ENCODE measurements around the gene KRTDAP.

The KRTDAP gene

GRCh38 chr19:35519291-35519690 is 29.0 kb upstream of the KRTDAP start:
- no peak for ATAC-seq
- H3K27me3 Mint-ChIP-seq: peaks cover 12% of the 10 kb centered on the region
- H3K4me1 Mint-ChIP-seq: no peaks in the 10 kb centered on the region
- H3K4me3 Mint-ChIP-seq: no peak overlapping the region
- no peaks in the 10 kb centered on the region for H3K9me3 Mint-ChIP-seq
- no peak for DNase-seq
- H3K27ac Mint-ChIP-seq: no peak overlapping the region

GRCh38 chr19:35518313-35518712 is 28.0 kb upstream of the KRTDAP start:
- no peak overlapping the region for H3K27ac Mint-ChIP-seq
- H3K4me1 Mint-ChIP-seq: no peaks in the 10 kb centered on the region
- no peak for ATAC-seq
- peaks cover 22% of the 10 kb centered on the region for H3K27me3 Mint-ChIP-seq
- no peak overlapping the region for H3K4me3 Mint-ChIP-seq
- H3K9me3 Mint-ChIP-seq: no peaks in the 10 kb centered on the region
- DNase-seq: no peak

DNA sequence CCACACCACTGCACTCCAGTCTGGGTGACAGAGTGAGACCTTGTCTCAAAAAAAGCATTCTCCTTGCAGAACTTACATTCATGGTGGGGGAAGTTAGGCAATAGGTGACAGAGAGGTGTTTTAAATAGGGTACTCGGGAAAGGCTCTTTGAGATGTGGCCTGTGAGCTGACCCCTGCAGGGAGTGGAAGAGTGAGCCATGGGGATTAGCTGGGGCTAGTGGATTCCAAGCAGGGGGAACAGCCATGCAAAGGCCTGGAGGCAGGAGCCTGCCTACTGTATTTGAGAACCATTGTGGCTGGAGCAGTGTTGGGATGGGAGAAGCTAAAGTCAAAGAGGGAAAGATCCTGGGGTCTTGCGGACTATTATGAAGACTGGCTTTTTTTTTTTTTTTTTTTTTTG is 27.1 kb upstream of the KRTDAP start:
- no peak for DNase-seq
- H3K9me3 Mint-ChIP-seq: no peaks in the 10 kb centered on the region

DNA sequence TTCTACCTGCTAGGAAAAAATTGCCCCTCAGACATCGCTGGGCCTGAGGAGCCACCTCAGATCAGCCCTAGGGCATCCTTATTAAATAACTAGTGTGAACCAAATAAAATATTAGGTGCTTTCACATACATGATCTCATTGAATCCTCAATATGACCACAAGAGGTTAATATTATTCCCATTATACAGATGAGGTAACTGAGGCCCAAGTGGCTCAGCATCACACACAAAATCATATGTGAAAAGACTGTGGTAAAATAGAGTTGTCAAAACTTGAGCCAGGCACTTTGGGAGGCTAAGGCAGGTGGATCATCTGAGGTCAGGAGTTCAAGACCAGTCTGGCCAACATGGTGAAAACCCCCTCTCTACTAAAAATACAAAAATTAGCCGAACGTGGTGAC is 26.0 kb upstream of the KRTDAP start:
- Mint-ChIP-seq H3K9me3 (no peaks in the 10 kb centered on the region), H3K27ac (no peak overlapping the region), H3K4me1 (peaks cover 2% of the 10 kb centered on the region), H3K27me3 (peaks cover 42% of the 10 kb centered on the region), H3K4me3 (no peak overlapping the region)
- DNase-seq: no peak
- no peak for ATAC-seq

More for the DNA sequence above, 27.1 kb upstream of the KRTDAP start:
- no peak for ATAC-seq
- peaks cover 32% of the 10 kb centered on the region for H3K27me3 Mint-ChIP-seq
- H3K27ac Mint-ChIP-seq: no peak overlapping the region
- H3K4me1 Mint-ChIP-seq: no peaks in the 10 kb centered on the region
- no peak overlapping the region for H3K4me3 Mint-ChIP-seq

GRCh38 chr19:35514282-35514809 is 24.1 kb upstream of the KRTDAP start:
- DNase-seq (no peak), ATAC-seq (no peak)
- Mint-ChIP-seq H3K9me3 (no peaks in the 10 kb centered on the region), H3K27ac (no peak overlapping the region), H3K4me1 (peaks cover 22% of the 10 kb centered on the region), H3K27me3 (peaks cover 56% of the 10 kb centered on the region), H3K4me3 (no peak overlapping the region)

DNA sequence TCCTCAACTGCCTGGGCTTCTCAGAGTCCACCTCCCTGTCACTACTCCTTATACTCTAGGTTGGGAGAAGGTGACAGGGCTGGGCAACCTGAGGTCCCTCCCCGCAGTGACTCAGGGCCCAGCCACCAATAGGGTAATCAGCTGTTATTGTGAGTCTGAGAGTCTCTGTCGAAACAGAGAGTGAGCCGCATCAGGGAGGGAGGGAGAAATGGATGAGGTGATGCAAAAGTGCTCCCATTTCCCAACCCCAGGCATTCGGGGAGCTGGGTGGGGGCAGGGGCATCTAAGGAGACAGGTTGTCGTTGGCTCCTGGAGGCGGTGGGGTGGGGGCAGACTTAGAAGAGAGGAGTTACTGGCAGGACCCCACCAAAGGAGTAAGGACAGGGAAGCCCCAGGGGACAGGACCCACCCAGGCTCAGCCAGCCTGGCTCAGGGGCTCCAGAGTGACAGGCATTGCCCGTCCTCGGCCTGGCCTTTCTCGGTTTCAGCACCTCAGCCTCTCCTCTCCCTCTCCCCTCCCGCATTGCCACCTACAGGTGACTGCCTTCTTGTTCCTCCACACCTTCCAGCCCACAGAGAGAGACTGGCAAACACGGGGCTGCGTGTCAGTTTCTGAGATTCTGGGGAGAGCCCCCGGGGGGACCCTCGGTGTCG is 23.5 kb upstream of the KRTDAP start, which contains the start of gene DMKN:
Gene DMKN (minus strand): TSS at position 22 of the 654 bp plus-strand sequence. CDS start 174 bp downstream, outside the sequence.
- DNase-seq (no peak), ATAC-seq (no peak)
- Mint-ChIP-seq H3K9me3 (no peaks in the 10 kb centered on the region), H3K4me3 (no peak within 1 kb of the TSS), H3K27me3 (peaks cover 57% of the 10 kb centered on the region), H3K27ac (no peak within 1 kb of the TSS), H3K4me1 (peaks cover 26% of the 10 kb centered on the region)

GRCh38 chr19:35512831-35513627 is 22.8 kb upstream of the KRTDAP start:
- Mint-ChIP-seq H3K9me3 (no peaks in the 10 kb centered on the region), H3K4me3 (no peak overlapping the region), H3K4me1 (peaks cover 26% of the 10 kb centered on the region), H3K27me3 (peaks cover 64% of the 10 kb centered on the region), H3K27ac (no peak overlapping the region)
- ATAC-seq: no peak
- DNase-seq: no peak

- no peak overlapping the region for H3K4me3 Mint-ChIP-seq
- H3K9me3 Mint-ChIP-seq: no peaks in the 10 kb centered on the region
- no peak overlapping the region for H3K27ac Mint-ChIP-seq
- peaks cover 81% of the 10 kb centered on the region for H3K27me3 Mint-ChIP-seq
- H3K4me1 Mint-ChIP-seq: peaks cover 26% of the 10 kb centered on the region
- DNase-seq: no peak
- no peak for ATAC-seq
Observed at GRCh38 chr19:35511337-35511736, 21.1 kb upstream of the KRTDAP start.

GRCh38 chr19:35510626-35510964 is 20.3 kb upstream of the KRTDAP start:
- peaks cover 89% of the 10 kb centered on the region for H3K27me3 Mint-ChIP-seq
- peaks cover 26% of the 10 kb centered on the region for H3K4me1 Mint-ChIP-seq
- DNase-seq: no peak
- ATAC-seq: peak; percentile 21
- no peaks in the 10 kb centered on the region for H3K9me3 Mint-ChIP-seq
- H3K27ac Mint-ChIP-seq: no peak overlapping the region
- peak overlapping the region; percentile 77 to 83 for H3K4me3 Mint-ChIP-seq

GRCh38 chr19:35509861-35510625 is 19.8 kb upstream of the KRTDAP start:
- peak; percentile 78 for ATAC-seq
- DNase-seq: peak; percentile 74 to 75
- Mint-ChIP-seq H3K27me3 (peaks cover 94% of the 10 kb centered on the region), H3K4me1 (peaks cover 26% of the 10 kb centered on the region), H3K27ac (peak overlapping the region; percentile 49 to 78), H3K4me3 (peak overlapping the region; percentile 77 to 83), H3K9me3 (no peaks in the 10 kb centered on the region)

DNA sequence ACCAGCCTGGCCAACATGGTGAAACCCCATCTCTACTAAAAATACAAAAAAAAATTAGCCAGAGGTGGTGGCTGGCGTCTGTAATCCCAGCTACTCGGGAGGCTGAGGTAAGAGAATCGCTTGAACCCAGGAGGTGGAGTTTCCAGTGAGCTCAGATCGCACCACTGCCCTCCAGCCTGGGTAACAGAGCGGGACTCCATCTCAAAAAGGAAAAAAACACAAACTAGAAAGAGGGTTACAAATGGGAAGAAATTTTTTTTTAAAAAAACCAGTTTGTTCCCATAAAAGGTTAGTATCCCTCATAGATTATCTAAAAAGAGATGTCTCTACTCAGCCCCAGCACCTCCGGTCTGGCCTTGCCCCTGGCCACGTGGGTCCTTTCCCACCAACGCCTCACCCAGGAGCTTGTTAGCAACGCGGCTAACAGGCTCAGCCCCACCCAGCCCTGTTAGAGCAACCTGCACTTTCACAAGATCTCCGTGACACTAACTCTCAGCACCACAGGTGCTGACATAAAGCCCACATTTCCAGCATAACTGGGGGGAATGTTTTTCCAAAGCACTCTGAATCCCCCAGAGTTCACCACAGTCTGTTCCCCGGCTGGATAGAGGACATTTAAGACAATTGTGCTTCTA is 18.9 kb upstream of the KRTDAP start:
- Mint-ChIP-seq H3K4me1 (peaks cover 26% of the 10 kb centered on the region), H3K9me3 (no peaks in the 10 kb centered on the region), H3K27ac (no peak overlapping the region), H3K4me3 (peak overlapping the region; percentile 77 to 83), H3K27me3 (peaks cover 91% of the 10 kb centered on the region)
- ATAC-seq (peak; percentile 80), DNase-seq (peak; percentile 20 to 36)

DNA sequence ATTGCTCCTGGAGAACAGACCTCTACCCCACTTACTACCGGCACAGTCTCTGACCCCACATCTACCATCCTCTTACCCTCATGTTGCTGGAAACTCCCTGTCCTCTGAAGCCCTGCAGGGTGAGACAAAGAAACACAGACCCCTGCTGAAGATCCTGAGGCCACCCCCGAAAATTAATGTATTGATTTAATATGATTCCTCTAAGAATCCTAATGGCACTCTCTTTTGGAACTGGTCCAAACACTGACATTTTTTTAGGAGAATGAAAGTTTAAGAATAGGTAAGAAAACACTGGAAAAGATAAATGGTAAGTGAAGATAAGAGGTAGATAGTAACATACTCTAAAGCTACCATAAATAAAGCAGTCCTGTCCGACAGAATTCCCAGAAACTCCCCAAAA is 17.9 kb upstream of the KRTDAP start:
- no peaks in the 10 kb centered on the region for H3K9me3 Mint-ChIP-seq
- DNase-seq: no peak
- H3K27ac Mint-ChIP-seq: no peak overlapping the region
- H3K4me1 Mint-ChIP-seq: peaks cover 26% of the 10 kb centered on the region
- no peak for ATAC-seq
- H3K4me3 Mint-ChIP-seq: no peak overlapping the region
- peaks cover 83% of the 10 kb centered on the region for H3K27me3 Mint-ChIP-seq

GRCh38 chr19:35507561-35507960 is 17.3 kb upstream of the KRTDAP start:
- Mint-ChIP-seq H3K27me3 (peaks cover 83% of the 10 kb centered on the region), H3K4me1 (peaks cover 26% of the 10 kb centered on the region), H3K4me3 (no peak overlapping the region), H3K9me3 (no peaks in the 10 kb centered on the region), H3K27ac (no peak overlapping the region)
- DNase-seq (no peak), ATAC-seq (no peak)

DNA sequence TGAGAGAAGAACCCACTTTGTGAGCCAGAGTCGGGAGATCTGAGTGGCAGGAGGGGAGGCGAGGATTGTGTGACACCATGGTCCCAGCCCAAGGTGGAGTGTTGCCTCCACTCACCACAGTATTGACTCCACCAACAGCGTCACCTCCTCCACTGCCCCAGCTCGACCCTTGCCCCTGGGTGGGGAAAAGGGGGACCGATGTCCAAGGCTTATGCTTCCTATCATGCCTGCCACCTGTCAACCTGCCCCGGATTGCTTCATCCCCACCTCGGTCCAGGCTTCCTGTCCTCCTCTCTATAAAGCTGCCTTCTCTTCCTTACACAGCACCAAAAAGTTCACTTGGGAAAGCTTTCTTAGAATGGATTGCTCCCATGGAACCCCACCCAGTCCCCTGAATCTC is 15.7 kb upstream of the KRTDAP start:
- ATAC-seq (no peak), DNase-seq (no peak)
- Mint-ChIP-seq H3K27me3 (peaks cover 67% of the 10 kb centered on the region), H3K9me3 (no peaks in the 10 kb centered on the region), H3K4me1 (peaks cover 21% of the 10 kb centered on the region), H3K27ac (peak overlapping the region in 1 of 2 donors; percentile 5), H3K4me3 (no peak overlapping the region)

DNA sequence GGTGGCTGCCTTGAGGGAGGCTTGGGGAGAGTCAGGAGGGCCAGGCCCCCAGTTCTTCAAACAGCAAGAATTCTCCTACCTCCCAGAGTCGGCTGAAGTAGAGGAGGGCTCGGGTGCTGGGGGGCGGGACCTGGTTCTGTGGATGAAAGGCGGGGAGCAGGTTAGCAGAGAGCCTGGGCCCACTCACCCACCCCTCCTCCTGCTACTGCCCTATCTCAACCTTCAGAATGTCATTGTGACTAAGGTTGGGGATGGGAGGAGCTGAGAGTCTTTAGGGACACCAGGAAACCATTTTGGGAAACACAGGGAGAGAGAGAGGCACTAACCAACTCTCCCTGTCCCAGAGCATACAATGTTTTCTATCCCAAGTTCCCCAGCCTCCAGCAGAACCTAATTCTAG is 12.5 kb upstream of the KRTDAP start:
- Mint-ChIP-seq H3K27ac (no peak overlapping the region), H3K27me3 (peaks cover 35% of the 10 kb centered on the region), H3K4me1 (no peaks in the 10 kb centered on the region), H3K9me3 (no peaks in the 10 kb centered on the region), H3K4me3 (no peak overlapping the region)
- ATAC-seq (no peak), DNase-seq (no peak)

All from stimulated activated naive CD8-positive, alpha-beta T cell treated with anti-CD3 and anti-CD28 coated beads, Interleukin-15, amount 100 ng/mL, for 72 hours (primary cell).